Dedifferentiated amniotic fluid mesenchymal stem cell (primary cell): Measurements from ENCODE around the gene PDCD10.

Experiments
- DNase-seq: peaks from one replicate; pipeline ENCODE4 v3.0.0-alpha.2; 2016; ENCODE audit errors: extremely low spot score

Gene PDCD10

GRCh38 chr3:167735233-167736138, 794 bp upstream of the PDCD10 start, which contains the start of gene SERPINI1:
Gene SERPINI1 (plus strand): TSS chr3:167735721. CDS start chr3:167789129, 53,408 bp downstream.
- peak; percentile 87 for DNase-seq

DNA sequence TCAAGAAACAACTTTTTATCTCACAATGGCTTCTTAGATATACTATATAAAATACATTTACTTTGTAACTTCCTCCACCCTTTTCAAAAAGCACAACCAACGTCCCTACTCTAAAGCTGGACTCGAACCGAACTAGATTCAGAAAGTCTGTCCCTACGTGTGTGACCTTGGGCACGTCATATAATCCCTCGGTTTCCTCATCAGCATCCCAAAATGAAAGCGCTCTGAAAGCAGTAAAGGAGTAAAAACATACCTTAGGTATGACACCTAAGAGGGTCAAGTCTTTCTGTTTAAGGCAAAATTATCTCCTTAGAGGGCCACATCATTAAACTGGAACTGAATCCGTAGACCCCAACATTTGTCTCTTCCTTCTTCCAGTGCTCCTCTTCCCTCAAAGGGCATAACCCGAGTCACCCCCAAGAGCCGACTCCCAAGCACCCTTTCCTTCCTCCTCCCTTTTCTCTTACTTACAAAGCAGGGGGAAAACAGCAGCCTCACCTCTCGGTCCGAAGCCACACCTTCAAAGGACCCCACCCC, 663 bp downstream of the PDCD10 start:
- DNase-seq, result peak; percentile 34

DNA sequence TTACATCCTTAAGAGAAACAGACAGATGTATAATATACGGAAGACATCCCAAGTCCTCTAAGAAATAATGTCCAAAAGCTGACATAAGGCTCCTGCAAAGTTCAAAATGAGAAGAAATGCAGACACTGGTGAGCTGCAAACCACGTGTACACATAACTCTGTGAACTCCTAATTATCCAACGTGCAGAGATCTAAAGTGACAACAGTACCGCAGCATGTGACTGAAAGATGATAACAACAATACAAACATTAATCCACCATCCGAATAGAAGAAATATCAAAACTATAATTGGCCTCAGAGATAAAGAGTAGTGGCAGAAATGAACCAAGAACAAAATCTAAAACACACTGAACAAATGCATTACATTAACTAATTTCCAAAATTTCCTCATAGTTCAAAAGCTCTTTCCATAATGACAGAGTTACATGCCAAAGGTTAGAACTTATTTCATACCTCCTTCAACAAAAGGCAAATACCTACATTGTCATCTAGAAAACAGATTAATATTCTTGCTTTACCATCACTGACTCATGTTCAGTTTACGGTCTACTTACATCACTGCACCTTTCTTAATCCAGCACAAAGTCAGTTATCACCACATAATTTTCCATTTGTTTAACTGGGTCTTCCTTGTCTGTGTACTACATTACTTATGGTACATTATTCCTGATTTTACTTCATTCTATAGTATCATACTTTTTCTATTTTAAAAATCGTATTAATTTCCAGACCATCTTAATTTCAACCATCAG, 2.2 kb downstream of the PDCD10 start:
- DNase-seq, result no peak

DNA sequence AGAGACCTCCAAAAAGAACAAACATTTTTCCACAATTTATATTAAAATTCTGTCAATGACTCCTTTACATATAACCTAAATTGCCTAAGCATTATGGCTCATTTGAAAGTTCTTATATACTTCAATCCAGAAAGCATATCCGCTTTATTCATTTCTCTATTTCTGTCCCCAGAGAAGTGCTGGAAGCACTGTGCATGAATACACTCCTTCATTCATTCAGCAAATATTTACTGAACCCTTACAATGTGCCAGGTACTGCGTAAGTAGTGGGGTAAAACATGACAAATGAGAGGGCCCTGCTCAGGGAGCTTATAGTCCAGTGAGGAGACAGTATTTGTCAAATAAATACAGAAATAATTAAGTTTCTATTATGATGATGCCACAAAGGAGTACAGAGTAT, 3.3 kb downstream of the PDCD10 start:
- DNase-seq, result no peak

GRCh38 chr3:167729591-167729990, 5.1 kb downstream of the PDCD10 start:
- DNase-seq, result no peak

DNA sequence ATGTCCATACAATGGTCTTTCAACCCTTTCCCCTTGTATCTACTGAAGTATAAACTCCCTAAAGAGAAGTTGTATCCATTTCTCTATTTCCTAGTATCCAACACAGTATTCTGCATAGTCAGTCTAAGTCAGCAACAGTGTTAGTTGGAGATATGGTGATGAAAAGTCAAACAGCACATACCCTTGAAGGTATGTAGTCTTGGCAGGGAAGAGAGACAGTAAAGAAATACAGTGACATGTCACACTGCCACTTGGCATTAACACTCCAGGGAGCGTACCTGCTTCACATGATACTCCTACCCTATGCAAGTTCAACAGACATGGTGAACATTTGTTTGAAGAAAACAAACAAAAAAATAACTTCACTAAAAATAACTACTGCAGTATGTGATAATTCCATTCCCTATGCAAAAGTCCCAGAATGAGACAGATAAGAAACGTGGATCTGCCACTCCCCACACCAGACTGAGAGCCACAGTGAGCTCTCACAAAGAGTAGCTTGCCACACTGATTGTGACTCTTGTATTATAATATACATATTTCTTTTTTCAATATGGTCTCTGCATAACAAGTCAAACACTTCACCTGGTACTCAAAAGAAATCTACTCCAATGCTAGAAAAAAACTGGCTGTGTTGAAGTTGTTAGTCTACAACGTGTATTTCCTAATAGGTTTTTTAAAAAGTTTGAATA, 5.9 kb downstream of the PDCD10 start:
- DNase-seq, result no peak

GRCh38 chr3:167728176-167728575, 6.5 kb downstream of the PDCD10 start:
- peak; percentile 66 for DNase-seq

GRCh38 chr3:167723872-167724271, 10.8 kb downstream of the PDCD10 start:
- DNase-seq, result no peak

- no peak for DNase-seq
Observed at GRCh38 chr3:167723025-167723512, 11.6 kb downstream of the PDCD10 start.

- DNase-seq, result no peak
Observed at GRCh38 chr3:167718582-167718981, 16.1 kb downstream of the PDCD10 start.

DNA sequence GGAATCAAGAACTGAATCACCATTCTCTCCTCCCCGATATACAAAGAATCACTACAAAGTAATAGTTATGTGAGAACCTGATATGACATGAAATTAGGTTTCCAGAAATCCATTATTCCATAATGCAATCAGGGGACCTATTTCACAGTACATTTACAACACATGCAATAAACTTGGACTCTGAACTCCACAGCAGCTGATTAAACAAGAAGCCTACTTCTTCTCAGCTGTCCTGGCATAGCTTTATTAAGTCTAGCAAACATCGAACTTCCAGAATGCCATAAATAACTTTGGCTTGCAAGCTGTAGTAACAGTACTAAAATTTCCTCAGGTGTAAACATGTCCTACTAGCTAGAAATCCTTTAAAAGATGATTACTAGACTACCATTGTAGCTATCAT, 17.8 kb downstream of the PDCD10 start:
- no peak for DNase-seq

DNA sequence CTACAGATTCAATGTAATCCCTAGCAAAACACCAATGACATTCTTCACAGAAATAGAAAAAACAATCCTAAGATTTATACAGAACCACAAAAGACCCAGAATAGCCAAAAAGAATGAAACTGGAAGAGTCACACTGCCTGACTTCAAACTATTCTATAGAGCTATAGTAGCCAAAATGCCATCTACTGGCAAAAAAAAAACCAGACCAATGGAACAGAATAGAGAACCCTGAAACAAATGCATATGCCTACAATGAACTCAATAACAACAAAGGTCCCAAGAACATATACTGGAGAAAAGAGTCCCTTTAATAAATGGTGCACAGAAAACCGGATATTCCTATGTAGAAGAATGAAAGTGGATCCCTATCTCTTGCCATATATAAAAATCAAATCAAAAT, 19.8 kb downstream of the PDCD10 start:
- DNase-seq, result no peak

- no peak for DNase-seq
Observed at GRCh38 chr3:167712445-167712844, 22.2 kb downstream of the PDCD10 start.

- no peak for DNase-seq
Observed at GRCh38 chr3:167711439-167711838, 23.3 kb downstream of the PDCD10 start.

DNA sequence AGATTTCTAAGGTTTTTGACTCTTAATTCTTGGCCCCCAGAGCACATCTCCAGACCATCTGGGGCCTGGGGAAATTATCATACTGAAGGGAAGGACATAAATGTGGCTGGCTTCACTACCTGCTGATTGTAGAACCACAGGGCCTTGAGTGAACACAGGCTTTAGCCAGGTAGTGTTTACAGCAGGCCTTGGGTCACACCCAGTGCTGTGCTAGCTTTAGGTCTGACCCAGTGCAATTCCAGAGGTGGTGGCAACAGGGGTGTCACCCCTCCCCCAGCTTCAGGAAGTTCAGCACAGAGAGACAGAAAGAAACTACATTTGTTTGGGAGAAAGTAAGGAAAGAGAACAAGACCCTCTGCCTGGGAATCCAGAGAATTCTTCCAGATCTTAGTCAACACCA, 24.1 kb downstream of the PDCD10 start:
- DNase-seq, result no peak

DNA sequence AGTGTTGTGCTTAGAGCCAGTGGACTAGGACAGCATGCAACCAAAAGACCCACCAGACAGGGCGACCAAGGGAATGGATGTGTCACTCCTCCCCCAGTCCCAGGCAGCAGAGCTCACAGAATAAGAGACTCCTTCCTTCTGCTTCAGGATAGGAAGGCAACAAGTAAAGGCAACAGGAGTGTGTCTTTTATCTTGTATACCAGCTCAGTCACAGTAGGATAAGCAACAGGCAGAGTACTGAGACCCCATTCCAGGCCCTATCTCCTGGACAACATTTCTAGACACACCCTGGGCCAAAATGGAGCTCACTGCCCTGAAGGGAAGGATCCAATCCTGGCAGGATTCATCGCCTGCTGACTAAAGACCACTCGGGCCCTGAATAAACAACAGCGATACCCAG, 25.0 kb downstream of the PDCD10 start:
- DNase-seq, result no peak

DNA sequence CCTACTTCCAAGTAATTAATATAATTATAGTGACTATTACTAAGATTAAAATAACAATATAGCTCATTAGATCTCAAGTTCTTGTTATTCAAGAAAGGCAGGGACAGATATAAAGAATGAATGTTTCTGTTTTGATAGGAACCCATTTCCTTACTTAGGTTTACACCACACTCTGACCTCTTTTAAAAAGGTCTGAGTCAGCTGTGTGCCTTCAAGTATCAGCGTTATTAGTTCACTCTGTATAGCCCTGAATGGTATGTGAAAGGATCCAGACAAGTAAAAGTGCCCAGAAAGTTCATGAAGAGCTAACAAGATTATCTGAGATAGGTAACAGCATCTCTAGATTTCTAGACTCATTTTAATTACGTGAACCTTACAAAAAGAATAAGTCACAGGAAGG, 28.9 kb downstream of the PDCD10 start:
- no peak for DNase-seq

DNA sequence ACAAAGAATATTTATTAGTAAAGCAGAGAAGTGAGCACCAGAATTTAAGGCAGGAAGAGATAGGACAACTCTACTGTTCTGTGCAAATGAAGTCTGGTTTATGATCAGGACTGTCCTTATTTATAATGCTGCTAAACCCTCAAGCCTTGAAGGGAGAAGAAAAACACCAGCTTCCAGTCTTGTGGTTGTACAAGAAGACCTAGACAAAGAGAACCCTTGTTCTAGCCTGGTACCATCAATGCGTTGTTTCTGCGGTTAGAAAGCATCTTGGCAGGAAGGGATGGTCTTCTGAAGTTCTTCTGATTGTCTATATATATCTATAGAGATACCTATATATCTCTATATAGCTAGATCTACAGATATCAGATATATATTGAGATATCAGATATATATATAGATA, 33.8 kb downstream of the PDCD10 start:
- DNase-seq, result no peak

- DNase-seq, result no peak
Observed at GRCh38 chr3:167700046-167700445, 34.6 kb downstream of the PDCD10 start.

DNA sequence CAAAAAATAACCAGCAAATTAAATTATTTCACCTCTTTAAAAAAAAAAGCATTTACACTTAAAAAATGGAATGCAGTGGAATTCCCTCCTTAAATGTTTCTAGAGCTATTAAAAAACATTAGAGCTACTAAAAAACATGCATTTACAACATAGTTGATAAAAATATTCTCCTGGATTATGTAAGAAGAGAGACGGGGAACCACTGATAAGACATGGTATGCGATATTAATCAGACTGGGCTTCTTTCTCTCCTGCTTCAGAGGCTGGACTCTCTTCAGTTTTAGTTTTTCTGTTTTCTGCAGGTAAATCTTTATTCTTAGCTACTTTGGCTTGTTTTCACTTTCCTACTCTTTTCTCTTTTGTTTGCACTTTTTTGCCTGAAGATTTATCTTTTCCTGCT, 40.6 kb downstream of the PDCD10 start:
- DNase-seq, result no peak

GRCh38 chr3:167691366-167691765, 43.3 kb downstream of the PDCD10 start:
- DNase-seq, result no peak
